Fibroblast of lung (primary cell): ENCODE measurements around the gene TANGO6.

Experiments
- EZH2 ChIP-seq: IDR thresholded peaks from 2 replicates; pipeline ENCODE4 v1.5.1; 2012; ENCODE audit warnings: low read length, control low read depth, mild to moderate bottlenecking; ENCODE audit errors: missing control alignments
- TF ChIP-seq, protein P1 (sequence below), 2 donors: IDR thresholded peaks in 1 of 2; conservative IDR thresholded peaks in 1 of 2; 1 replicate in 1 of 2; 2 replicates in 1 of 2; pipeline ENCODE4 v1.5.1; 2011 to 2012; ENCODE audit warnings: low read length in 2 of 2, control low read depth in 1 of 2, inconsistent platforms in 1 of 2, low read depth in 1 of 2, mild to moderate bottlenecking in 1 of 2

DNA sequence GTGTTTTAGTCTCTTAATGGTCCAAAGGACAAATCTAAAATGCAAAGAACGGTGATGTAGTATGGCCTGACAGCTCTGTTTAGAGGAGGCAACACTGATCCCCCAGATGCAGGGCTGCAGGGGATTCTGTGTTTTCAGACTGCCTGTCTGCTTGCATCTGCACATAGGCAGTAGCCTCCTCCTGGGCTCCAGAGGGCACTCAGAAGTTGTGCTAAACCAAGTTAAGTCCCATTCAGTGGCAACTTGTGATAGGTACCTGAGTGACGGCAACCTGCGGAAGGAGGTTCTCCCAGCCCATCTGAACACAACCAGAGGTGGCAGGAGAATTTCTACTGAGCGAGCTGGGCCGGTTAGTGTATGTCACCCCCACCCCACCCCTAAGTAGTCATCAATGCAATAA is 272.0 kb downstream of the TANGO6 start:
- TF ChIP-seq, protein P1, sequence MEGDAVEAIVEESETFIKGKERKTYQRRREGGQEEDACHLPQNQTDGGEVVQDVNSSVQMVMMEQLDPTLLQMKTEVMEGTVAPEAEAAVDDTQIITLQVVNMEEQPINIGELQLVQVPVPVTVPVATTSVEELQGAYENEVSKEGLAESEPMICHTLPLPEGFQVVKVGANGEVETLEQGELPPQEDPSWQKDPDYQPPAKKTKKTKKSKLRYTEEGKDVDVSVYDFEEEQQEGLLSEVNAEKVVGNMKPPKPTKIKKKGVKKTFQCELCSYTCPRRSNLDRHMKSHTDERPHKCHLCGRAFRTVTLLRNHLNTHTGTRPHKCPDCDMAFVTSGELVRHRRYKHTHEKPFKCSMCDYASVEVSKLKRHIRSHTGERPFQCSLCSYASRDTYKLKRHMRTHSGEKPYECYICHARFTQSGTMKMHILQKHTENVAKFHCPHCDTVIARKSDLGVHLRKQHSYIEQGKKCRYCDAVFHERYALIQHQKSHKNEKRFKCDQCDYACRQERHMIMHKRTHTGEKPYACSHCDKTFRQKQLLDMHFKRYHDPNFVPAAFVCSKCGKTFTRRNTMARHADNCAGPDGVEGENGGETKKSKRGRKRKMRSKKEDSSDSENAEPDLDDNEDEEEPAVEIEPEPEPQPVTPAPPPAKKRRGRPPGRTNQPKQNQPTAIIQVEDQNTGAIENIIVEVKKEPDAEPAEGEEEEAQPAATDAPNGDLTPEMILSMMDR (conservative IDR thresholded peaks at IDR 0.05 in 1 of 2, IDR thresholded peaks at IDR 0.05 in 1 of 2; ENCODE audit: low read depth in 1 of 2, low read length in 2 of 2) = no peak
- TF ChIP-seq EZH2 = no peak
